H1 (cell line): Measurements from ENCODE around the gene DBNL. TPM values are rescaled to one million over a fixed set of nuclear protein-coding genes. Genes with fewer than 3 reads are reported as not detected.

ENCODE experiments used
- BACH1 ChIP-seq: IDR thresholded peaks from 2 replicates; pipeline ENCODE4 v1.6.1; 2012; ENCODE audit warnings: low read length, improper control_type of control experiment
- CTCF ChIP-seq, 3 experiments: IDR thresholded peaks; 1 replicate in 2 of 3; 2 replicates in 1 of 3; pipeline versions ENCODE4 v1.5.1 to v1.6.1; 2011; ENCODE audit warnings: low read length in 3 of 3, mild to moderate bottlenecking in 3 of 3, inconsistent platforms in 2 of 3, low read depth in 1 of 3, moderate library complexity in 1 of 3; ENCODE audit not compliant: insufficient read depth in 1 of 3; ENCODE audit errors: control extremely low read depth in 1 of 3
- E2F6 ChIP-seq: IDR thresholded peaks from 2 replicates; pipeline ENCODE4 v1.6.1; 2012; ENCODE audit warnings: inconsistent platforms
- EP300 ChIP-seq, 2 experiments: IDR thresholded peaks; 1 replicate in 1 of 2; 2 replicates in 1 of 2; pipeline ENCODE4 v1.6.1; 2011 to 2012; ENCODE audit warnings: low read depth in 2 of 2, low read length in 2 of 2, mild to moderate bottlenecking in 2 of 2, borderline replicate concordance in 1 of 2, inconsistent platforms in 1 of 2, moderate library complexity in 1 of 2
- GABPA ChIP-seq: IDR thresholded peaks from 2 replicates; pipeline ENCODE4 v1.6.1; 2011; ENCODE audit warnings: mild to moderate bottlenecking, low read length, moderate library complexity, borderline replicate concordance; ENCODE audit not compliant: insufficient read depth
- PHF8 ChIP-seq: fragments of 200-600 bp; sonication (generic); conservative IDR thresholded peaks from 2 replicates; pipeline ENCODE4 v1.7.1; 2012; ENCODE audit warnings: low read depth, mild to moderate bottlenecking, inconsistent platforms, low read length, moderate library complexity
- POLR2A ChIP-seq, 2 experiments: IDR thresholded peaks; 1 replicate in 1 of 2; 2 replicates in 1 of 2; pipeline ENCODE4 v1.6.1; 2011; ENCODE audit warnings: low read depth in 2 of 2, low read length in 2 of 2, mild to moderate bottlenecking in 2 of 2; ENCODE audit errors: control extremely low read depth in 1 of 2
- POLR2AphosphoS5 ChIP-seq: IDR thresholded peaks from 2 replicates; pipeline ENCODE4 v1.6.1; 2011; ENCODE audit warnings: low read depth, low read length
- SIN3A ChIP-seq, 2 experiments: IDR thresholded peaks in 1 of 2; conservative IDR thresholded peaks in 1 of 2; 2 replicates each; pipeline ENCODE4 v1.6.1; 2011 to 2012; ENCODE audit warnings: low read length in 2 of 2, improper control_type of control experiment in 1 of 2, low read depth in 1 of 2, mild to moderate bottlenecking in 1 of 2
- SP2 ChIP-seq: IDR thresholded peaks from 2 replicates; pipeline ENCODE4 v1.6.1; 2012; ENCODE audit warnings: mild to moderate bottlenecking, low read length, inconsistent platforms
- TAF1 ChIP-seq: IDR thresholded peaks from 2 replicates; pipeline ENCODE4 v1.6.1; 2011; ENCODE audit warnings: mild to moderate bottlenecking, low read depth, low read length
- TBP ChIP-seq: IDR thresholded peaks from 2 replicates; pipeline ENCODE4 v1.6.1; 2011; ENCODE audit warnings: low read depth, low read length, improper control_type of control experiment
- polyA plus RNA-seq, 7 experiments: library from polyadenylated mRNA; depleted of rRNA in 3 of 7; stranded (reverse) in 5 of 7; unstranded in 2 of 7; fragments of >200 nt in 5 of 7; fragments of 200-250 nt in 2 of 7; gene quantifications; 1 replicate in 5 of 7; 2 replicates in 1 of 7; 4 replicates in 1 of 7; pipeline versions ENCODE4 v1.2.1 to v1.2.3, GENCODE V29; 2011 to 2013; ENCODE audit warnings: missing spikeins in 2 of 7, mixed read lengths in 2 of 7
- total RNA-seq: library from RNA; stranded (reverse); fragmentation: NEBNext Ultra II Directional; extraction: Animal tissue kit (Norgen Biotek cat#: 25700); gene quantifications from 2 replicates; pipeline ENCODE4 v1.2.1, GENCODE V29; 2021

DBNL gene
- total and polyA plus RNA-seq, 2 of the 8 experiments (the other 6 are each of a cell fraction or from before 2014, with no cell fraction given): 30.9 to 56.6 TPM

- peak; percentile 55 to 67 (median 61) for TF ChIP-seq CTCF (IDR thresholded peaks at IDR 0.05; ENCODE audit: control extremely low read depth in 1 of 3, insufficient read depth in 1 of 3, low read depth in 1 of 3, low read length in 3 of 3)
- peak; percentile 63 for TF ChIP-seq POLR2AphosphoS5
- peak in 1 of 2 experiments; percentile 43; a peak in 1 of 4 replicates for TF ChIP-seq SIN3A (conservative IDR thresholded peaks at IDR 0.05 in 1 of 2, IDR thresholded peaks at IDR 0.05 in 1 of 2; ENCODE audit: low read depth in 1 of 2, low read length in 2 of 2)
- 0 out of 3 replicates have a peak, but pooled peaks of 1 of the 2 experiments have one; percentile 46 for TF ChIP-seq EP300 (IDR thresholded peaks at IDR 0.05; ENCODE audit: borderline replicate concordance in 1 of 2, low read depth in 2 of 2, low read length in 2 of 2)
- TF ChIP-seq E2F6: peak; percentile 24; the same call in 1 of the 2 replicates
- TF ChIP-seq PHF8: peak; percentile 72
- TF ChIP-seq POLR2A (IDR thresholded peaks at IDR 0.05; ENCODE audit: control extremely low read depth in 1 of 2, low read depth in 2 of 2, low read length in 2 of 2): peak; percentile 37 to 76
- TF ChIP-seq TBP: peak; percentile 95
- peak; percentile 59; the same call in 1 of the 2 replicates for TF ChIP-seq GABPA
- TF ChIP-seq BACH1: peak; percentile 86
- TF ChIP-seq TAF1: peak; percentile 96
- peak; percentile 46; the same call in 1 of the 2 replicates for TF ChIP-seq SP2
- TF ChIP-seq, all 59 proteins: peak for 19; not testable (repeated sequence) for 40
Observed at GRCh38 chr7:44018857-44019807, 25.4 kb upstream of the DBNL start (continued).
